PC-3 (cell line): ENCODE measurements around the gene PLEKHN1. TPM values are rescaled to one million over a fixed set of nuclear protein-coding genes. Genes with fewer than 3 reads are reported as not detected.

Source experiments
- ATAC-seq: fragments of 200-7000 bp; cut with Tn5 transposase; 2 replicates; pipeline ENCODE4 v1.9.1; 2020; ENCODE audit warnings: mild to moderate bottlenecking, moderate library complexity
- BruUV-seq: library from RNA; stranded (reverse); fragments of 400-500 nt; replicated peaks from 2 replicates; lab custom pipeline; 2021; lab: Mats Ljungman, UMichigan
- CTCF ChIA-PET: fragments of 300-600 bp; sonication (Branson Sonifier 250); formaldehyde crosslinking; loops from one replicate; lab custom pipeline; 2022; ENCODE audit warnings: antibody characterized with exemption; lab: Charles Lee
- POLR2A ChIA-PET: fragments of 300-600 bp; sonication (Branson Sonifier 250); formaldehyde crosslinking; loops from one replicate; lab custom pipeline; 2022; ENCODE audit warnings: antibody characterized with exemption; ENCODE audit not compliant: unreplicated experiment; lab: Charles Lee
- DNase-seq: peaks from one replicate; pipeline ENCODE4 v3.0.0-alpha.2; 2015
- H2AFZ ChIP-seq: fragments of 300-600 bp; sonication (generic); 2 replicates; pipeline ENCODE4 v1.6.0; 2016; ENCODE audit warnings: antibody characterized with exemption, low read length
- H3F3A ChIP-seq: fragments of 300-600 bp; sonication (generic); one replicate; pipeline ENCODE4 v1.6.0; 2017; ENCODE audit warnings: antibody characterized with exemption, low read length, control low read depth, mild to moderate bottlenecking; ENCODE audit not compliant: unreplicated experiment
- H3K27ac ChIP-seq: fragments of 300-600 bp; sonication (generic); 2 replicates; pipeline ENCODE4 v1.5.1; 2016; ENCODE audit warnings: mild to moderate bottlenecking, low read length
- H3K27me3 ChIP-seq: fragments of 300-600 bp; sonication (generic); 2 replicates; pipeline ENCODE4 v1.6.1; 2016; ENCODE audit warnings: low read length, mixed read lengths
- H3K36me3 ChIP-seq: fragments of 300-600 bp; sonication (generic); 2 replicates; pipeline ENCODE4 v1.6.1; 2016; ENCODE audit warnings: low read depth, mixed run types, low read length, mixed read lengths
- H3K4me1 ChIP-seq: fragments of 300-600 bp; sonication (generic); 2 replicates; pipeline ENCODE4 v1.5.1; 2016; ENCODE audit warnings: low read length; ENCODE audit not compliant: insufficient read depth
- H3K4me2 ChIP-seq: fragments of 300-600 bp; sonication (generic); 2 replicates; pipeline ENCODE4 v1.6.0; 2016; ENCODE audit warnings: low read length
- H3K4me3 ChIP-seq: fragments of 300-600 bp; sonication (generic); 2 replicates; pipeline ENCODE4 v1.5.1; 2016; ENCODE audit warnings: mild to moderate bottlenecking, low read length, mixed read lengths
- H3K79me2 ChIP-seq: fragments of 300-600 bp; sonication (generic); 2 replicates; pipeline ENCODE4 v1.6.1; 2017; ENCODE audit warnings: low read length, mixed read lengths
- H3K9ac ChIP-seq: fragments of 300-600 bp; sonication (generic); 2 replicates; pipeline ENCODE4 v1.6.0; 2016; ENCODE audit warnings: mild to moderate bottlenecking, low read length
- H3K9me2 ChIP-seq: fragments of 300-600 bp; sonication (generic); replicated peaks from 2 replicates; pipeline ENCODE4 v1.6.1; 2016; ENCODE audit warnings: mixed run types, low read length, mixed read lengths
- H3K9me3 ChIP-seq: fragments of 300-600 bp; sonication (generic); 2 replicates; pipeline ENCODE4 v1.6.1; 2016; ENCODE audit warnings: low read length, mixed read lengths
- H4K20me1 ChIP-seq: fragments of 300-600 bp; sonication (generic); 2 replicates; pipeline ENCODE4 v1.6.1; 2016; ENCODE audit warnings: low read length, mixed read lengths
- CTCF ChIP-seq: fragments of 300-600 bp; sonication (generic); conservative IDR thresholded peaks from 2 replicates; pipeline ENCODE4 v1.5.1; 2017; ENCODE audit warnings: antibody characterized with exemption, low read depth, mild to moderate bottlenecking, low read length
- EZH2 ChIP-seq: fragments of 300-600 bp; sonication (generic); IDR thresholded peaks from one replicate; pipeline ENCODE4 v1.6.1; 2017; ENCODE audit warnings: antibody characterized with exemption, mild to moderate bottlenecking, low read length; ENCODE audit not compliant: unreplicated experiment
- EZH2phosphoT487 ChIP-seq: fragments of 300-600 bp; sonication (generic); IDR thresholded peaks from 2 replicates; pipeline ENCODE4 v1.6.1; 2018; ENCODE audit warnings: mild to moderate bottlenecking, antibody characterized with exemption, low read length, borderline replicate concordance
- intact Hi-C: fragments of 100-400 bp; cut with micrococcal nuclease; formaldehyde crosslinking; loops from 2 replicates; pipeline ENCODE4 v1.9.0; 2023
- total RNA-seq: library from RNA; depleted of rRNA; stranded (reverse); fragments of >200 nt; gene quantifications from 2 replicates; pipeline ENCODE4 v1.2.3, GENCODE V29; 2014

The PLEKHN1 gene
- total RNA-seq, 1 experiment from 2014 or later = 14.0 TPM

GRCh38 chr1:980137-980571 lies 13.9 kb downstream of the PLEKHN1 start:
- Histone ChIP-seq H3K9me3 (no peaks in the 10 kb centered on the region), H4K20me1 (no peaks in the 10 kb centered on the region), H3K27me3 (peaks cover 11% of the 10 kb centered on the region), H3K36me3 (no peaks in the 10 kb centered on the region), H3K4me1 (peaks cover 32% of the 10 kb centered on the region), H3K9ac (no peak overlapping the region), H3K27ac (no peak overlapping the region), H3K79me2 (no peaks in the 10 kb centered on the region), H2AFZ (no peak overlapping the region), H3K9me2 (no peaks in the 10 kb centered on the region), H3K4me2 (no peak overlapping the region), H3F3A (no peaks in the 10 kb centered on the region), H3K4me3 (no peak overlapping the region)
- no TSS peak for BruUV-seq
- POLR2A ChIA-PET = interaction anchor here (1.0 kb wide), 1 partner anchor 11 kb away, joined by 5 read pairs; no protein-coding TSS in a partner anchor
- no peak for TF ChIP-seq CTCF
- no peak for TF ChIP-seq EZH2phosphoT487
- TF ChIP-seq EZH2 = no peak
- intact Hi-C loops = no loop called here
- CTCF ChIA-PET = no interaction called here
- no peak for ATAC-seq
- no peak for DNase-seq

DNA sequence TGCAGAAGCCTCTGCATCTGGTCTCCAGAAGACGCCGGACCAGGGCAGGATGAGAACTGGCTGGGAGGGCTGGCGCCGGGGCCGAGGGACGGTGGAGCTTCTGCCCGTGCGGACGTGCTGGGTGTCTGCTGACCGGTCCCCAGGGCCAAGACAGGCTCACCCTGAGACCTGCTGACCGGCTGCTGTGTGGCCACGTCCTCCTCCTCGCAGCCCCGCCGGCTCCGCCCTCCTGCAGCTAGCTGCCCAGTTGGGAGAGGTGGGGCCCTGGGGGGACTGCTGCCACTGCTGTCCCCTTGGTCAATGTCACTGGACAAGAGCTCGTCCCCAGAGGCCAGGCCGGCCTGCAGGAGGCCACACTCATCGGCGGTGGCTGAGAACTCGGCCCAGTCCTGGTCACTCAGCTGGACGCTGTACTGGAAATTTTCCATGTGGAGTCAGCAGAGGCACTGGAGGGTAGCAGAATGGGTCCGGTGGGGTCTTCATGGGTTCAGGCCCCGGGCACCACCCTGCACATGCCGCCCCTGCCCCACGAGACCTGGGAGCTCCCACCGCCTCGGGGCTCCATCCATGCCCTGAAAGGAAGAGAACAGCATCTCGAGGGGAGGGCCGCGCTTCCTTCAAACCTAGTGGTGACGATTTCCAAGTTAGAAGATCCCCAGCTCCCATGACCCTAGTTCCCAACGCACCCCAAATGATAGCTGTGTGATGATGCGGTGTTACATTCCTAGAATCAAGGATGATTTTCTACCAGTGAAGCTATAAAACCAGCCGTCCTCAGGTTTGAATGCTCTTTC lies 14.5 kb downstream of the PLEKHN1 start:
- H3K36me3 ChIP-seq = no peaks in the 10 kb centered on the region
- no peaks in the 10 kb centered on the region for H3K79me2 ChIP-seq
- ChIA-PET POLR2A (interaction anchor here (0.5 to 1.0 kb wide), 3 partner anchors 12 to 293 kb away, joined by 3 to 11 read pairs (median 5); partner anchors contain the start of genes RNF223 and UBE2J2), CTCF (interaction anchor here (3.1 kb wide), 1 partner anchor 82 kb away, joined by 23 read pairs; no protein-coding TSS in a partner anchor)
- no peak overlapping the region for H3K9ac ChIP-seq
- TF ChIP-seq EZH2phosphoT487 (no peak), CTCF (no peak), EZH2 (no peak)
- H3K4me2 ChIP-seq = no peak overlapping the region
- no peaks in the 10 kb centered on the region for H3K9me2 ChIP-seq
- intact Hi-C loops = no loop called here
- H4K20me1 ChIP-seq = no peaks in the 10 kb centered on the region
- BruUV-seq = no TSS peak
- ATAC-seq (no peak), DNase-seq (no peak)
- H3K4me1 ChIP-seq = peaks cover 26% of the 10 kb centered on the region
- no peaks in the 10 kb centered on the region for H3F3A ChIP-seq
- H3K9me3 ChIP-seq = no peaks in the 10 kb centered on the region
- H2AFZ ChIP-seq = no peak overlapping the region
- no peak overlapping the region for H3K4me3 ChIP-seq
- no peak overlapping the region for H3K27ac ChIP-seq
- H3K27me3 ChIP-seq = peaks cover 11% of the 10 kb centered on the region

DNA sequence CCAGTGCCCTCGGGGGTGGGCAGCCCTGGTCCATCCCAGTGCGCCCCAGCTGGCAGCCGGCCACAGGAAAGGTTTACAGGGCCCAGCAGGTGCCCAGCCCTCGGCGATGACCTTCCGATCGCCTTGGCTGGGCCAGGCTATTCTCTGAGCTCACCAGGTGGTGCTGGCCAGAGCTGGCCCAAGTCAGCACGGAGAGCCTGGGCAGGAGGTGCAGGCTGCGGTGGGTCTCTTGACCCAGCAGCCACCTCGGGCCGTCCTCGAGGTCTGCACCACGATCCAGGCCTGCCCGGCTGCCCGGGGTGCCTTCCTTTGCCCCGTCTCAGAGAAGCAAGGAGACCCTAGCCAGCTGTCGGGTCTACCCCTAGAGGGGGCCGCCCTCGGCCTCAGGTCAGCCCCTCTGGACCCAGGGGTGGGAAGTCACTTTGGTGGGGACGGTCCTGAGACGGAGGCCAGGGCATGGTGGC lies 15.2 kb downstream of the PLEKHN1 start:
- Histone ChIP-seq H4K20me1 (no peaks in the 10 kb centered on the region), H3K9me3 (no peaks in the 10 kb centered on the region), H3K9ac (no peak overlapping the region), H3K4me3 (no peak overlapping the region), H3K4me2 (no peak overlapping the region), H3K27me3 (peaks cover 11% of the 10 kb centered on the region), H3F3A (no peaks in the 10 kb centered on the region), H3K36me3 (no peaks in the 10 kb centered on the region), H3K27ac (no peak overlapping the region), H2AFZ (no peak overlapping the region), H3K9me2 (no peaks in the 10 kb centered on the region), H3K4me1 (peaks cover 19% of the 10 kb centered on the region), H3K79me2 (no peaks in the 10 kb centered on the region)
- intact Hi-C loops = no loop called here
- POLR2A ChIA-PET = interaction anchor here (0.6 kb wide), 2 partner anchors 41 to 93 kb away, joined by 3 to 5 read pairs; partner anchors contain the start of gene RNF223
- no peak for ATAC-seq
- CTCF ChIA-PET = interaction anchor here (1.4 to 3.1 kb wide), 2 partner anchors 82 to 633 kb away, joined by 4 to 23 read pairs; no protein-coding TSS in a partner anchor
- no TSS peak for BruUV-seq
- no peak for DNase-seq
- TF ChIP-seq CTCF (no peak), EZH2phosphoT487 (no peak), EZH2 (no peak)
